ENCODE results near the gene KRT71.

KRT71 gene

DNA sequence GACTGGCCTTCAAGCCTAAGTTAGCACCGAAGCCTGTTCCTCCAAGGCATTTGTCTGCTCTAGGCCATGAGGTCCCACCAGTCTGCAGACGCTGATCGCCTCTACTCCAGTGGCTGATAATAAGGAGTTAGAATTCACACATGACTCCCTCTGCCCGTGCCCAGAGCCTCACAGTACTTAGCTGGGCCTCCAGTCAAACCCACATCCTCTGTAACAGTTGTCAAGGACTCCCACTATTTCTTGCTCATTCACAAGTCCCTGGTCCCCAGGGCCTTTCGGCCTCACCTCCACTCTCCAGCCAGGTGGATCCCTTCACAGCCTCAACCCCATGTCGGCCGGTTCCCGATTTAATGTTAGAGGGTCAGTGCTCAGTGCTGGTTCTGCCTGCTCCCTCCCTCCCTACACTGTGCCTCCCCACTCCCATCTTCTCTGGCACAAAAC lies 26.4 kb downstream of the KRT71 start:
- no peak for TF ChIP-seq GATA1 (IDR thresholded peaks at IDR 0.05; ENCODE audit: low read depth, low read length)

GRCh38 chr12:52525661-52526499 lies 27.1 kb downstream of the KRT71 start:
- TF ChIP-seq GATA1 (IDR thresholded peaks at IDR 0.05; ENCODE audit: low read depth, low read length) (no peak), POLR2A (IDR thresholded peaks at IDR 0.05; ENCODE audit: low read length) (no peak)
- no peak for DNase-seq

More for the DNA sequence above, 26.4 kb downstream of the KRT71 start:
- DNase-seq, result no peak

GRCh38 chr12:52524898-52525591 lies 27.9 kb downstream of the KRT71 start:
- no peak for DNase-seq
- TF ChIP-seq POLR2A (IDR thresholded peaks at IDR 0.05; ENCODE audit: low read length) (no peak), GATA1 (IDR thresholded peaks at IDR 0.05; ENCODE audit: low read depth, low read length) (no peak)

- no peak for DNase-seq
These were observed 28.6 kb downstream of the KRT71 start for GRCh38 chr12:52524241-52524897.

GRCh38 chr12:52523824-52524223 lies 29.1 kb downstream of the KRT71 start:
- DNase-seq, result no peak
- TF ChIP-seq POLR2A (IDR thresholded peaks at IDR 0.05; ENCODE audit: low read length), result no peak

More at GRCh38 chr12:52524241-52524897, 28.6 kb downstream of the KRT71 start:
- TF ChIP-seq GATA1 (IDR thresholded peaks at IDR 0.05; ENCODE audit: low read depth, low read length) (no peak), POLR2A (IDR thresholded peaks at IDR 0.05; ENCODE audit: low read length) (no peak)

DNA sequence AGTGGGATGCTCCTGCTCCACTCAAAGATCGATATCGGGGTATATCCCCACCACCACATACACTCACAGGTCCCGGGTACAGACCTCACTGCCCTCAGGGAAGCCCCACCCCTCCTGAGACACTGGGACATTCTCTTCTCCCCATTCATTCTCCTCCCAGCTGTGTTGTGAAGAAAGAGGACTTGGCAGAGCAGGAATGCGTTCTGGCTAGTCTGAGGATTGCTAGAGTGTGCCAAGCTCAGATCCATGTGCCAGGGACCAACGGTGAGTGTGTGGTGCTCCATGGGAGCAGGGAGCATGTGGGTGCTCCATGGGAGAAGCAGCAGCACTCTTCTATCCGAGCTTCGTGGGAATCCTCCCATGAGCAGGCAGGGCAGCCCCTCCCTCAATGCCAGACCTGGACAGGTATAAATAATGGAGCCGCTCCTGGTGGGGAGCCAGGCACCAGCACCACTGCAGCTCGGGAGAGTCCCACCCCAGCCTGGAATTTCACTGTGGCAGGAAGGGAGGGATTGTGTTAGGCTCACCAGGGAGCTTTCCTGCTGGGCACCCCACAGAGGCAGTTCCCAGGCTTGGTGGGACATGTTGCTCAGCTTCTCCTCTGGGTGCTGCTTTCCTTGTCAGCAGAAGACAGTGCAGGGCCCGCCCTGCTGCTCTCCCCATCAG lies 30.5 kb downstream of the KRT71 start:
- no peak for TF ChIP-seq GATA1 (IDR thresholded peaks at IDR 0.05; ENCODE audit: low read depth, low read length)
- no peak for TF ChIP-seq POLR2A (IDR thresholded peaks at IDR 0.05; ENCODE audit: low read length)
- DNase-seq, result no peak

GRCh38 chr12:52521568-52522266 lies 31.2 kb downstream of the KRT71 start:
- TF ChIP-seq POLR2A (IDR thresholded peaks at IDR 0.05; ENCODE audit: low read length) (no peak), GATA1 (IDR thresholded peaks at IDR 0.05; ENCODE audit: low read depth, low read length) (no peak)
- DNase-seq, result no peak

DNA sequence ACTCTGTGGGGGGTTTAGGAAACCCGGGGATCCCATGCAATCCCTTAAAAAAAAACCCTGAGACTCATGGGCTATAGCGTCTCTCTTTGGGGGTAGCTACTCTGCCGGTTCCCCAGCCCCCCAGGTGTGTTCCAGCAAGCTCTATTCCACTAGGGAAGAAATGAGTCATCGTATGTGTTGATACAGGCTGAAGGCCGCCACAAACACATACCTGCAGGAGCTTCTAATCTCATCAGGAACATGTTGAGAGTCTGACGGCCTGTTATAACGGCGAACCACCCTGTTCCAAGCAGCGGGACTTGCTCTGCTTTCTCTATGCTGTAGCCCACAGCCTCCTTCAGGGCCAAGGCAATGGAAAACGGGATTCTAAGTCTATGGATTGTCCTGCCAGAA lies 31.8 kb downstream of the KRT71 start:
- TF ChIP-seq GATA1 (IDR thresholded peaks at IDR 0.05; ENCODE audit: low read depth, low read length) (no peak), POLR2A (IDR thresholded peaks at IDR 0.05; ENCODE audit: low read length) (no peak)

GRCh38 chr12:52519826-52520662 lies 32.9 kb downstream of the KRT71 start, which contains the start of gene KRT5:
TSS of gene KRT5 (minus strand) at chr12:52520394. CDS start at chr12:52520296, 98 bp downstream.
- no peak for TF ChIP-seq GATA1 (IDR thresholded peaks at IDR 0.05; ENCODE audit: low read depth, low read length)
- TF ChIP-seq POLR2A (IDR thresholded peaks at IDR 0.05; ENCODE audit: low read length), result no peak

More for the DNA sequence above, 31.8 kb downstream of the KRT71 start:
- DNase-seq, result no peak

DNA sequence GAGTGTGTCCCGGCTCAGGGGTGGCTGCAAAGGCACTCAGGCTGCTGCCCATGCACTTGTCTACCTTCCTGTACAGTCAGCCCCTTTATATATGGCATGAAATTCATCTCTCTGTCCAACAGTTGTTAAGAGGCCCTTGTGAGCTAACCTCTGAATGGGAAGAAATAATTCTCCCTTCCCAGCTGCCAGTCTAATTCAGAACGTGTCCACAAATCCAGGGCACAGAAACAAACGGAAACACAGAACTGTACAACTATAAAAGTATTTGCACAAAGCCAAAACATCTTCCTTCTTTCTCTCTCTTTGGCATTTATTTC lies 33.6 kb downstream of the KRT71 start:
- TF ChIP-seq GATA1 (IDR thresholded peaks at IDR 0.05; ENCODE audit: low read depth, low read length) (no peak), POLR2A (IDR thresholded peaks at IDR 0.05; ENCODE audit: low read length) (no peak)
- DNase-seq, result no peak

More at GRCh38 chr12:52519826-52520662, 32.9 kb downstream of the KRT71 start, which contains the start of gene KRT5:
- no peak for DNase-seq

GRCh38 chr12:52518574-52519386 lies 34.2 kb downstream of the KRT71 start:
- TF ChIP-seq GATA1 (IDR thresholded peaks at IDR 0.05; ENCODE audit: low read depth, low read length) (no peak), POLR2A (IDR thresholded peaks at IDR 0.05; ENCODE audit: low read length) (no peak)
- DNase-seq, result no peak

- no peak for TF ChIP-seq POLR2A (IDR thresholded peaks at IDR 0.05; ENCODE audit: low read length)
- TF ChIP-seq GATA1 (IDR thresholded peaks at IDR 0.05; ENCODE audit: low read depth, low read length), result no peak
- DNase-seq, result no peak
These were observed 35.1 kb downstream of the KRT71 start for GRCh38 chr12:52517888-52518287.

Data from erythroblast (primary cell).